CD4-positive, alpha-beta T cell treated with Interleukin-2 at 100 ng/mL for 4 hours (primary cell): ENCODE data around the gene ARHGAP9.

ENCODE experiments used
- DNase-seq: peaks from one replicate; pipeline ENCODE4 v3.0.0-alpha.2; 2020; ENCODE audit warnings: low spot score

The ARHGAP9 gene

DNA sequence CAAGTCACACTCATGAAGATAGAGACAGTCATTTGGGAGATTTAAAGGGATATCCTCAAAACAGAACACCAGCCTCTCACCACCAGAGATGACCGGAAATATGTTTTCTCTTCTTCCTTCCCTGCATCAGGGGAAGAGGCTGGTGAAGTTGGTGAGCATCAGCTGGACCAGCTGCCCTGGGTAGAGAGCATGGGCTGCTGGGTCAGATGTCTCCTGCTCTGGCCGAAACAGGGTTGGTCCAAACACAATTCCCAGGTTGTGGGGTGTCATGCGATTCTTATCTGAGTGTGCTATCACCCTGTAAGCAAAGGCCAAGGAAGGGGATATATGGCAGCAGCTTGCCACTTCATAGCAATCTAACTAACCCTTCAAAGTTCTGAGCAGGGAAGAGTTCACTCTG lies 7.3 kb downstream of the ARHGAP9 start:
- DNase-seq = no peak

GRCh38 chr12:57471661-57472060 lies 8.0 kb downstream of the ARHGAP9 start:
- DNase-seq = no peak

DNA sequence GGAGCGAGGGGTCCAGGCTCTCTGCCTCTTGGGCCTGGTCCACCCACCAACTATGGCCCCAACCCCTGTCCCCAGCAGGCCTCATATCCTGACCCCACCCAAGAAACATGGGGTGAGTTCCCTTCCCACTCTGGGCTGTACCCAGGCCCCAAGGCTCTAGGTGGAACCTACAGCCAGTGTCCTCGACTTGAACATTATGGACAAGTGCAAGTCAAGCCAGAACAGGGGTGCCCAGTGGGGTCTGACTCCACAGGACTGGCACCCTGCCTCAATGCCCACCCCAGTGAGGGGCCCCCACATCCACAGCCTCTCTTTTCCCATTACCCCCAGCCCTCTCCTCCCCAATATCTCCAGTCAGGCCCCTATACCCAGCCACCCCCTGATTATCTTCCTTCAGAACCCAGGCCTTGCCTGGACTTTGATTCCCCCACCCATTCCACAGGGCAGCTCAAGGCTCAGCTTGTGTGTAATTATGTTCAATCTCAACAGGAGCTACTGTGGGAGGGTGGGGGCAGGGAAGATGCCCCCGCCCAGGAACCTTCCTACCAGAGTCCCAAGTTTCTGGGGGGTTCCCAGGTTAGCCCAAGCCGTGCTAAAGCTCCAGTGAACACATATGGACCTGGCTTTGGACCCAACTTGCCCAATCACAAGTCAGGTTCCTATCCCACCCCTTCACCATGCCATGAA lies 8.6 kb downstream of the ARHGAP9 start:
- DNase-seq = no peak

DNA sequence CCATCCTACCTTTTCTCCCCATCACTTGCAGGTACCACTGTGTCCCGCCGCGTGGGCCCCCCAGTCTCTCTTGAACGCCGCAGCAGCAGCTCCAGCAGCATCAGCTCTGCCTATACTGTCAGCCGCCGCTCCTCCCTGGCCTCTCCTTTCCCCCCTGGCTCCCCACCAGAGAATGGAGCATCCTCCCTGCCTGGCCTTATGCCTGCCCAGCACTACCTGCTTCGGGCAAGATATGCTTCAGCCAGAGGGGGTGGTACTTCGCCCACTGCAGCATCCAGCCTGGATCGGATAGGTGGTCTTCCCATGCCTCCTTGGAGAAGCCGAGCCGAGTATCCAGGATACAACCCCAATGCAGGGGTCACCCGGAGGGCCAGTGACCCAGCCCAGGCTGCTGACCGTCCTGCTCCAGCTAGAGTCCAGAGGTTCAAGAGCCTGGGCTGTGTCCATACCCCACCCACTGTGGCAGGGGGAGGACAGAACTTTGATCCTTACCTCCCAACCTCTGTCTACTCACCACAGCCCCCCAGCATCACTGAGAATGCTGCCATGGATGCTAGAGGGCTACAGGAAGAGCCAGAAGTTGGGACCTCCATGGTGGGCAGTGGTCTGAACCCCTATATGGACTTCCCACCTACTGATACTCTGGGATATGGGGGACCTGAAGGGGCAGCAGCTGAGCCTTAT lies 9.2 kb downstream of the ARHGAP9 start:
- DNase-seq = no peak

DNA sequence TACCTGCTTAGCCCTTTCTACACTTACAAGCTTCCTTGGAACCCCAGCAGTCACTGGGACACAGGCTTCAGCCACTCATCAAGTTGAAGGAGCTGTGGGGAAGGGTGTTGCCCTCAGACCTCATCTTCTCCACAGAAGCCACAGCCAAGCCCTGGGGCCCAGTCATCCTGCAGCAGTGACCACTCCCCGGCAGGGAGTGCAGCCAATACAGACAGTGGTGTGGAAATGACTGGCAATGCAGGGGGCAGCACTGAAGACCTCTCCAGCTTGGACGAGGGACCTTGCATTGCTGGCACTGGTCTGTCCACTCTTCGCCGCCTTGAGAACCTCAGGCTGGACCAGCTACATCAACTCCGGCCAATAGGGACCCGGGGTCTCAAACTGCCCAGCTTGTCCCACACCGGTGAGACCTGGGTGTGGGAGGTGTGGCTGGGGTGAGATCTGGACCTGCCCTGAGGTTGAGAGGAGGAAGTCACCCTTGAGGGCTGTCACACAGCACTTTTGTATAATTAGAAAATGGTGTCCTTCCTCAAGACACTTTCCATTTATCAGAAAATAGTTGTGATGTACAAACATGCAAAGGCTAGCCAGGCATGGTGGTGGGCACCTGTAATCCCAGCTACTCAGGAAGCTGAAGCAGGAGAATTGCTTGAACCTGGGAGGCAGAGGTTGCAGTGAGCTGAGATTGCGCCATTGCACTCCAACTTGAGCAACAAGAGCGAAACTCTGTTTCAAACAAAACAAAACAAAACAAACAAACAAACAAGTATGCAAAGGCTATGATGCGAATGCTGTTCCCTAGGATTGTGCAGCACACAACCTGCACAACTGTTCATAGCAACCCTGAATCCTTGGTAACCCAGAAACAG lies 10.1 kb downstream of the ARHGAP9 start:
- no peak for DNase-seq

DNA sequence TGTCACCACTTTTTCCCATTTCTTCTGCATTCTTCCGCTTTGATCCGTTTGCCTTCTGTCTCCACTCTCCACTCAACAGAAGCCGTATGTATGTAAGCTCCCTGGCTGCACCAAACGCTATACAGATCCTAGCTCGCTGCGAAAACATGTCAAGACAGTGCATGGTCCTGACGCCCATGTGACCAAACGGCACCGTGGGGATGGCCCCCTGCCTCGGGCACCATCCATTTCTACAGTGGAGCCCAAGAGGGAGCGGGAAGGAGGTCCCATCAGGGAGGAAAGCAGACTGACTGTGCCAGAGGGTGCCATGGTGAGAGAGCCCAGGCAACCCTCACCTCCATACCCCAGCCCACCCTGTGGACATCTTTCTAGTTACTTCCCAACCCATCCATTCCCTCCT lies 11.8 kb downstream of the ARHGAP9 start:
- no peak for DNase-seq

GRCh38 chr12:57467212-57467874 lies 12.3 kb downstream of the ARHGAP9 start:
- DNase-seq = no peak

DNA sequence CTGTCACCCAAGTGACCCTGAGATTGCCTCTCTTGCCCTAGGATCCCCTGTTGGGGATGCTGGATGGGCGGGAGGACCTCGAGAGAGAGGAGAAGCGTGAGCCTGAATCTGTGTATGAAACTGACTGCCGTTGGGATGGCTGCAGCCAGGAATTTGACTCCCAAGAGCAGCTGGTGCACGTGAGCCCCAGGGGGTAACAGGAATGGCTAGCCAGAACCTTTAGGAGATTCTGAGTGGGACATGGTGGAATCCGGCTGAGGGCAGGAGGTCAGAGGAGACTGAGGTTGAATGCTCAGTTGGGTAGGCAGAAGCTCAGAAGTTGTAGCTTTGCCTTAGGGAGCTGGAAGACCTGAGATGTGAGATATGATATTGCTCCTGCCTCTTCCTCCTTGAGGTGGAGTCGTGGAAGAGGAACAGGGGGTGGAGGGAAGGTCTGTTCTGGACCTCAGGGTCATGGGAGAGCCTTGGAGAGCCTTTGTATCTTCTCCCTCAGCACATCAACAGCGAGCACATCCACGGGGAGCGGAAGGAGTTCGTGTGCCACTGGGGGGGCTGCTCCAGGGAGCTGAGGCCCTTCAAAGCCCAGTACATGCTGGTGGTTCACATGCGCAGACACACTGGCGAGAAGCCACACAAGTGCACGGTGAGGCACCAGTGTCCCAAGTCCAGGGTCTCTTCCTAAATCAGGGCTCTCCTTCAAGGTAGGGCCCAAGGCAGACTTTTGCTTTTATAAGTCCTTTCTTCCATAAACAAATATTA lies 13.7 kb downstream of the ARHGAP9 start:
- no peak for DNase-seq

DNA sequence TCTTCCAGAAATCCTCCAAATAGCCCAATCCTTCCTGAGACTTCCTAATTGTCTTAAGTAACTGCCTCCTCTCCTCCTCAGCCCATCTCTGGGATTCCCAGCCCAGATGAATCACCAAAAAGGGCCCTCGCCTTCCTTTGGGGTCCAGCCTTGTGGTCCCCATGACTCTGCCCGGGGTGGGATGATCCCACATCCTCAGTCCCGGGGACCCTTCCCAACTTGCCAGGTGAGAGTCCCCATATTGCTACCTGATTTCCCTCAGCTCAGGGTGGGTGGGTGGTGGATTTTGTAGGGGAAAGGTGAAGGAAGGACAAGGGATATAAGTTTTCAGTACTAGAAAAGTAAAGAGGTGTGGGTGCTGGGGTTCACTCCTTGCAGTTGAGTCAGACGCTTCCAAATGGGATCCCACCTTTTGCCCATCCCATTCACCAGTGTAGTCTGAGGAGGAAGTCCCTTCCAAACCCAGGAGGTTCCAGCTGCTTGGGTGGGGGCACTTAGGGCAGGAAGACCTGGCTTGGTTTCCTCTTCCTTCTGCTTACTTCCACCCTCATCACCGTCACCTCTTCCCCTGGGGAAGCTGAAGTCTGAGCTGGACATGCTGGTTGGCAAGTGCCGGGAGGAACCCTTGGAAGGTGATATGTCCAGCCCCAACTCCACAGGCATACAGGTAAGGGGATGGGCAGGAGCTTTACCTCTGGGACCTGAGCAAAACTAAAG lies 14.5 kb downstream of the ARHGAP9 start:
- no peak for DNase-seq

GRCh38 chr12:57464569-57464968 lies 15.1 kb downstream of the ARHGAP9 start:
- no peak for DNase-seq

GRCh38 chr12:57462912-57463253 lies 16.8 kb downstream of the ARHGAP9 start:
- DNase-seq = no peak

- DNase-seq = peak; percentile 92
Measured at GRCh38 chr12:57462251-57462911, 17.3 kb downstream of the ARHGAP9 start.

DNA sequence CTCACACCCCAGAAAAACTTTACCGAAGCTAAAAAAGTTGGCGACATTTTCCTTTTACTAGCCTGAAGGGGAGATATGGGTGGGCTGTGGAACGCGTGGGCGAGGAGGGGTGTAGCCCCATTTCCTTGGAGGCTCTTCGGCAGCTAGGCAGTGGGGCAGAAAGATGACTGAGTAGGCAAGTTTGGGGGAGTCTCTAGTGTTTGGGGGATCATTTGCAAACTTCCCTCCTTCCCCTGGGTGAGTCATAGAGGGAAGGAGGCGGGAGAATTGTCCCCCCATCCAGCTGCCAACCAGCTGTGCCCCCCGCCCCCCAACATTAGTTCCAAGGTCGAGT lies 17.8 kb downstream of the ARHGAP9 start:
- no peak for DNase-seq

- no peak for DNase-seq
Measured at GRCh38 chr12:57461276-57461916, 18.3 kb downstream of the ARHGAP9 start.

DNA sequence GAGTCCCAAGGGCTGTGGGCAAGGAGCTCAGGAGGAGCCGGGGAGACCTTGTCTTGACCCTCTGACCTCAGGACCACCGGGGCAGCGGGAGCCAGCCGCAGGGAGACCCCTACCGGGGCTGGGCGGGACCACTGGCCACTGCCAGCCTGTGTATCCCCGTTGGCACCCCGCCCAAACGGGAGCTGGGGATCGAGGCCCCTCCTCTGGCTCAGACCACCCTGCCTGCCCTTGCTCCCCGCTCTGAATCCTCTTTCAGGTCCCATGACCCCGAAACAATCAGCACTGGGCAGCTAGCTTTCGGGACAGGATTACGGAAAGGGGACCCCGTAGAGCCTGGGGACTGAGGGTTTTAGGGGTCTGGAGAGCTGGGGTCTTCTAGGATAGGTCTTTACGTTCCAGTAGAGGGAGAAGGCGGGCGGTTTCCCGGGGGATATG lies 18.8 kb downstream of the ARHGAP9 start:
- no peak for DNase-seq

DNA sequence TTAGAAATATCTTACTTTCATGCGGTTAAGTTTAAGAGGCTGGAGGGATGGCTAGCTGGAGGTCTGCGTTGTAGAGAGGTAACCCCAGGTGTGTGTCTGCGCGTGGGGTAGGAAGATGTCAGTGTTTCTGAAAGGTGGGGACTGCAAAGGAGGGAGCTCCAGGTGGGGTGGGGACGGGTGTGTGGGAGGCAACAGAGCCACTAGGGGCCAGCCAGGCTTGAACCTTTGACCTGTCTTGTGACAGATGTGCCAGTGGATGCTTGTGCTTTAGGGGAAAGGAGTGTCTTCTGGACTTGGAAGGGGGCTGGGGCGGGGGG lies 19.2 kb downstream of the ARHGAP9 start:
- no peak for DNase-seq

GRCh38 chr12:57459750-57460467 lies 19.8 kb downstream of the ARHGAP9 start, which contains the start of gene GLI1:
Gene GLI1 (plus strand): TSS chr12:57459785. CDS start chr12:57463692, 3,907 bp downstream.
- no peak for DNase-seq

DNA sequence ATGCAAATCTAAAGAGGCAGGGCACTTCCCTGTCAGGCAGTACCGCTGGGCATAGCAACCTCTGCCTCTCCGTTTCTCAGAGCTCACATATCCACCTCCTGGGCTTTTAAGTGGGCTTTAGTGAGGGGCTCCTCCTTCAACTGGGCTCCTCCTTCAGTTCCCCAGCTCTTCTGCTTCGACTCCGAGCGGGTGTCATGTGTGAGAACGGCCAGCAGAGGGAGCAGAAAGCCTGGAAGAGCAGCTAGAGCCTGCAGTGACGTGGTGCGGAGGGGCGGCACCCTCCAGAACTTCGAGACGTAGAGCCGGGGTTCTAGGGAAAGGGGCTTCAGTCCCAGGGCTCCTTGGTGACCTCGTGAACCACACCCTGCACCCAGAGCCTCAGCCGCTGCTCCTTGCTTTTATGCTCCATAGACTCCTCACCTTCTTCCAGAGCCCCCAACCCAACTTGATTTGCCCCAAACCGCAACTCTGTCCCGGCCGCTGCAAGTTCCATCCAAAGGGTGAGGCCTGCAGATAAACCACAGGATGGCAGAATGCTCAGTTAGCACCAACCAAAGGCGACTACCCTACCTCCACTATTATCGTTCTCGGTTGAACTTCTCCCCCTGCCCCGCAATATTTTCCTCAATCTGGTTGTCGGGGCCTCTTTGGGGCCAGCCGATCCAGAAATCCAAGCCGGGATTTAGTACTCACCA lies 20.5 kb downstream of the ARHGAP9 start:
- DNase-seq = peak; percentile 95

GRCh38 chr12:57458665-57459054 lies 21.0 kb downstream of the ARHGAP9 start:
- DNase-seq = no peak
